Sigmoid colon (tissue), 4 donors: ENCODE data around the gene PLCB1.

ENCODE experiments used
- POLR2AphosphoS5 ChIP-seq, 4 donors: sonication (generic); formaldehyde crosslinking; IDR thresholded peaks; one replicate each; pipeline ENCODE4 v1.6.1; 2017; ENCODE audit warnings: antibody characterized with exemption in 4 of 4
- TF ChIP-seq, protein P1 (sequence below), 4 experiments: fragments of 450-650 bp in 3 of 4; fragments of 200-600 bp in 1 of 4; IDR thresholded peaks; one replicate each; pipeline ENCODE4 v1.5.1; 2016 to 2019; ENCODE audit warnings: antibody characterized with exemption in 4 of 4, mild to moderate bottlenecking in 3 of 4, moderate library complexity in 2 of 4

GRCh38 chr20:8805737-8806442, 673.8 kb downstream of the PLCB1 start:
- TF ChIP-seq, protein P1, sequence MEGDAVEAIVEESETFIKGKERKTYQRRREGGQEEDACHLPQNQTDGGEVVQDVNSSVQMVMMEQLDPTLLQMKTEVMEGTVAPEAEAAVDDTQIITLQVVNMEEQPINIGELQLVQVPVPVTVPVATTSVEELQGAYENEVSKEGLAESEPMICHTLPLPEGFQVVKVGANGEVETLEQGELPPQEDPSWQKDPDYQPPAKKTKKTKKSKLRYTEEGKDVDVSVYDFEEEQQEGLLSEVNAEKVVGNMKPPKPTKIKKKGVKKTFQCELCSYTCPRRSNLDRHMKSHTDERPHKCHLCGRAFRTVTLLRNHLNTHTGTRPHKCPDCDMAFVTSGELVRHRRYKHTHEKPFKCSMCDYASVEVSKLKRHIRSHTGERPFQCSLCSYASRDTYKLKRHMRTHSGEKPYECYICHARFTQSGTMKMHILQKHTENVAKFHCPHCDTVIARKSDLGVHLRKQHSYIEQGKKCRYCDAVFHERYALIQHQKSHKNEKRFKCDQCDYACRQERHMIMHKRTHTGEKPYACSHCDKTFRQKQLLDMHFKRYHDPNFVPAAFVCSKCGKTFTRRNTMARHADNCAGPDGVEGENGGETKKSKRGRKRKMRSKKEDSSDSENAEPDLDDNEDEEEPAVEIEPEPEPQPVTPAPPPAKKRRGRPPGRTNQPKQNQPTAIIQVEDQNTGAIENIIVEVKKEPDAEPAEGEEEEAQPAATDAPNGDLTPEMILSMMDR (IDR thresholded peaks at IDR 0.05) = no peak
- no peak for TF ChIP-seq POLR2AphosphoS5 (IDR thresholded peaks at IDR 0.05)
